Measurements from ENCODE around the gene LGALS7B.
"Not testable (repeated sequence)": the region's sequence is repeated elsewhere in the genome, so short reads cannot be mapped to it uniquely, and the experiment has no call there.

LGALS7B gene

DNA sequence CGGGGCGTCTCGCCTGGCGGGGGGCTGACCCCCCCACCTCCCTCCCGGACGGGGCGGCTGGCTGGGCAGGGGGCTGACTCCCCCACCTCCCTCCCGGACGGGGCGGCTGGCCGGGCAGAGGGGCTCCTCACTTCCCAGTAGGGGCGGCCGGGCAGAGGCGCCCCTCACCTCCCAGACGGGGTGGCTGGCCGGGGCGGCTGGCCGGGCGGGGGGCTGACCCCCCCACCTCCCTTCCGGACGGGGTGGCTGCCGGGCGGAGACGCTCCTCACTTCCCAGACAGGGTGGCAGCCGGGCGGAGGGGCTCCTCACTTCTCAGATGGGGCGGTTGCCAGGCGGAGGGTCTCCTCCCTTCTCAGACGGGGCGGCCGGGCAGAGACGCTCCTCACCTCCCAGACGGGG lies 8.8 kb downstream of the LGALS7B start:
- not testable (repeated sequence) for DNase-seq

GRCh38 chr19:38799104-38799503 lies 10.1 kb downstream of the LGALS7B start:
- no peak for DNase-seq

DNA sequence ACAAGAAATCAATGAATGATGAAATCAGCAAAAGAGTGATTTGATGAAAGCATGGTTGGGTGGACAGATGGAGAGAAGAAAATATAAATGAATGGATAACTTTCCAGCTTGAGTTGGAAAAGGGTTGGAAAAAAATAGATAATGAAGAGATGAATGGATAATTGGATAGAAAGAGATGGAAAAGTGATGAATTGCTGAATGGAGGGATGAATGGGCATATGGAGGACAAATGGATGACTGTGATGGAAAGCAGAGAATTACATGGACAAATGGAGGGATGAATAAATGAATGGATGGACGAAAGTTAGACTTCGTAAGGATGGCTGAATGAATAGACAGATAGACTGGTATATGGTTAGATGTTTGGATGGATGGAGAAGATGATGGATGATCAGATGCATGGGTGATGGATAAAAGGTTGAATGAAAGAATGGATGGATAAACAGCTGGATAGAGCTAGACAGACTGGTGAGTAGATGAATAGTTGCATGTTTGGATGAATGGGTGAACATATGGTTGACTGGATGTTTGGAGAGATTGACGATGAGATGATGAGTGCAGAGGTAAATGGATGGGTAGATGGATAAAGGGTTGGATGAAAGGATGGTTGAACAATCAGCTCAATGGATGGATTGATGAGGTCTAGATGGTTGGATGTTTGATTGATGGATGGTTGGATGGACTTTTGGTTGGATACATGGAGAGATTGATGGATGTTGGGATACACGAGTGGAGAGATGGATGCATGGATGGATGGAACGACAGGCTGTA lies 11.8 kb downstream of the LGALS7B start:
- DNase-seq: no peak

DNA sequence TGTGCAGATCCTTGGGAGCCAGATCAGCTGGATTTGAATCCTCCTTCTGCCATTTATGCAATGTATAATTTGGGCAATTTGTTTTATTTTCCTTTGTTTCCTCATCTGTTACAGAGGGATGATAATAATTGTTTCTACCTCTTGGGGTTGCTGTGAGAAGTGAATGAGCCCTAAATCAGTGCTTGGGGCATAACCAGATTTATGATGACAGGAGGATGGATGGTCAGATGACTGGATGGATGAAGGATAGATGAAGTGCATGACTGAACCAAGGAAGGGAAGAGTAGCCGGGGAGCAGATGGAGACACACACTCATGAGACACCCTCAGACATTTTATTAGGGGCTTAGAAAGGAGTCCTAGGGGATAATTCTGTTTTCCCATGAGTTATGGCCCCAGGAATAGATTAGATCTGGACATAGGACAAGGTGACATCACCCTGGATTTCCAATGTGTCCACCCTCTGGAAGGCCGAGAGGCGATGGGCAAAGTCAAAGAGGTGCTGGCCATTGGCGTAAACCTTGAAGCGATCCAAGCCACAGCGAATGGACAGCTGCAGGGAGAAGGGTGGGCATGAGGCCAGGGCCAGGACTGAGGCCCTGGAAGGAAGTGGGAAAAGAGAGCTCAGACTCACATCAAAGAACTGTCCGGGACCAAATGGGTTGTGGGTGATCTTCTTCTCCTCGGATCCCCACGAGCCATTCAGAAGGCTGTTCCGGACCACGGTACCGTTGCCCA lies 12.5 kb downstream of the LGALS7B start:
- no peak for DNase-seq

- no peak for DNase-seq
Measured at GRCh38 chr19:38803543-38803942, 14.5 kb downstream of the LGALS7B start.

GRCh38 chr19:38805180-38805579 lies 16.2 kb downstream of the LGALS7B start:
- DNase-seq: no peak

DNA sequence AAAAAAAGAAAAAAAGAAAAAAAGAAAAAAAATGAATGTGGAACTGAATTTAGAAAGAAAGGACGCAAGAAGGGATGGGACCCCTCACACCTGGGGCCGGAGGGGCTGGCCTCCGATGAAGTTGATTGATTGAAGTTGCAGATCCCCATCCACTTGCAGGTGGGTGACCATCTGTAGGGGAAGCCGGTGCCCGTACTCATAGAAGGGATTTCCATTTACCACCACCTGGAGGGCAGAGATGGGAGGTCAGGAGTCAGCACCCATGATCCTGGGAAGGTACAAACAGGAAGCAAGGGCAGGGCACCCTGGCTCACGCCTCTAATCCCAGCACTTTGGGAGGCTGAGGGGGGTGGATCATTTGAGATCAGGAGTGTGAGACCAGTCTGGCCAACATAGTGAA lies 17.4 kb downstream of the LGALS7B start:
- DNase-seq: no peak

DNA sequence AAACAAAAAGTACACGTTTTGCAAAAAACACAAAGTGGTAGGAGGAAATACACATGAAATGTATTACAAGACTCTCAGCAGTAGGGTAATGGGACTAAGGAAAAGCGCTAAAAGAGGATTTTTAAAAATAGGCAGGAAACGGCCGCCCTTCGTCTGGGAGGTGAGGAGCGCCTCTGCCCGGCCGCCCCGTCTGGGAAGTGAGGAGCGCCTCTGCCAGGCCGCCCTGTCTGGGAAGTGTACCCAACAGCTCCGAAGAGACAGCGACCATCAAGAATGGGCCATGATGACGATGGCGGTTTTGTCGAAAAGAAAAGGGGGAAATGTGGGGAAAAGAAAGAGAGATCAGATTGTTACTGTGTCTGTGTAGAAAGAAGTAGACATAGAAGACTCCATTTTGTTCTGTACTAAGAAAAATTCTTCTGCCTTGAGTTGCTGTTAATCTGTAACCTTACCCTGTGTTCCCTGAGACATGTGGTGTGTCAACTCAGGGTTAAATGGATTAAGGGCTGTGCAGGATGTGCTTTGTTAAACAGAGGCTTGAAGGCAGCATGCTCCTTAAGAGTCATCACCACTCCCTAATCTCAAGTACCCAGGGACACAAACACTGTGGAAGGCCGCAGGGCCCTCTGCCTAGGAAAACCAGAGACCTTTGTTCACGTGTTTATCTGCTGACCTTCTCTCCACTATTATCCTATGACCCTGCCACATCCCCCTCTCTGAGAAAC lies 18.5 kb downstream of the LGALS7B start:
- not testable (repeated sequence) for DNase-seq

DNA sequence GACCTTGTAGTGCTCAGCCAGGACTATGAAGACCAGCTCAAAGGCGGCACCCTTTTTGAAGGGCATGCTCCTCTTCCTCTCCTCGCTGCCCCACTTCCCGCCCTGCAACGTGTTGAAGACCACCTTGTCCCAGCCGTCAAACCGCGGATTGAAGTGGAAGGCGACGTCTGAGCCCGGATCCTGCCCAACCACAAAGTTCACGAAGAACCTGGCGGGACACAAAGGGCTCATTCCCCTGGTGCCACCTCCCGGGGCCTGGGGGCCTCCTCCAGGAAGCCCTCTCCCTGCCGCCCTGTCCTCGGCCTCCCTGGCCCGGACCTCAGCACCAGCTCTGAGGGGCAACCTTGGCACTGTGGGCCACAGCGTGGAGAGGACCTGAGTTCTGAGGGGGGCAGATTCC lies 19.7 kb downstream of the LGALS7B start:
- DNase-seq: no peak

DNA sequence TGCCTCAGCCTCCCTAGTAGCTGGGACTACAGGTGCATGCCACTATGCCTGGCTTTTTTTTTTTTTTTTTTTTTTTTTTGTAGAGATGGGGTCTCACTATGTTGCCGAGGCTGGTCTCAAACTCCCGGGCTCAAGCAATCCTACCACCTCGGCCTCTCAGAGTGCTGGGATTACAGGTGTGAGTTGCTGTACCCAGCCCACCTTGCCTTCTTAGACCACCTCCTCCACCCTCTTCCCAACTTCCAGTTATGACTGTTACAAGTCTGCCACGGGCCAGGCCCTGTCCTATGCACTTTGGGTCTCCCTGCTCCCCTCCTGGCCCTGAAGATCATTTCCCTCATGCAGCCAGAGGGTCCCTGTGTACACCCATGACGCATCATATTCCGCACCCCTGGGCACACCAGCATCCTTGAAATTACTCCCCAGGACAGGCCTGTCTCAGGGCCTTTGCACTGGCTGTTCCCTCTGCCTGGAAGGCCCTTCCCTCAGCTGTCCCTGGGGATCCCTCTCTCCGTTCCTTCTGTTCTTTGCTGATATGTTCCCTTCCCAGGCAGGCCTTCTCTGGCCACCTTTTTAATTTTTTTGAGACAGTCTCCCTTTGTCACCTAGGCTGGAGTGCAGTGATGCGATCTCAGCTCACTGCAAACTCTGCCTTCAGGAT lies 20.7 kb downstream of the LGALS7B start:
- no peak for DNase-seq

- no peak for DNase-seq
Measured at GRCh38 chr19:38812009-38812840, 23.2 kb downstream of the LGALS7B start.

- DNase-seq: no peak
Measured at GRCh38 chr19:38812841-38813320, 23.9 kb downstream of the LGALS7B start, which contains the start of gene LGALS4. Gene LGALS4, minus strand, starts transcription at chr19:38812945. Its CDS starts 59 bp downstream, at chr19:38812886.

GRCh38 chr19:38813323-38813722 lies 24.3 kb downstream of the LGALS7B start:
- no peak for DNase-seq

- DNase-seq: not testable (repeated sequence)
Measured at GRCh38 chr19:38813932-38814331, 24.9 kb downstream of the LGALS7B start.

DNA sequence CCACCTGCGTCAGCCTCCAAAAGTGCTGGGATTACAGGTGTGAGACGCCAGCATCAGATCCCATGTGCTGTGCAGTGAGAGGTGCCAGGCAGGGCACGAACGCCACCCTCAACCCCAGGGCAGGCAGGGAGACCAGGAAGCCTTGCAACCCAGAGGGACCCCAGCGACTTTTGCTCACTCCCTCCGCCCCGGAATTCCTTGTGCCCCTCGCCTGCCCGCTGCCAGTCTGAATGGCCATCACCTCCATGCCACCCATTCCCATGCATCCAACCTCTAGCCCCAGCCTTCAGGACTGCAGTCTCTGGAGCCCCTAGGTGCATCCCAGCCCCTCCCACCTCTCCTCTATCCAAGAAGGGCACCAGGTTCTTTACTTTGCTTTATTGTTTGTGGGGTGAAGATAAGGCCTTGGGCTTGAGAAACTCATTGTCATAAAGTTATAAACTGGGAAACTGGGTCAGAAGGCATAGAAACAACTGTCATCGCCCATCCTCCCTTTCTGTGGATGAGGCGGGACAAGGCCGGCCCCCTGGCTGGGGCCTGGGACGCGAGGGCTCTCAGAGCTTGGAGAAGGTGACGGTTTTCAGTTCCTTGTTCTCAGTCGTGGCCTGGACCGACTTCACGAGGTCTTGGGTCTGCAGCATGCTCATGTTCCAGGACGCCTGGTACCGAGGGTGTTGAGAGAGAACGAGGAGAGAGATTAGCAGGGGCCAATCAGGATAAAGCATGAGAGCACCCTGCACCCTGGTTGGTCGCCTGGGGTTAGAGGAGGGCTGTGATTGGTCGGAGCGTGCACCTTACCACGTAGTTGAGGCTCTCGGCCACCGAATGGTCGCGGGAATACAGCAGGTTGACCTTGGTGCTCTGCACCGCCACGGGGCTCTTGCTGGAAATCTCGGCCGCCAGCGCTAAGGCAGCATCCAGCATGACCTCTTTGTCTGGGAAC lies 26.3 kb downstream of the LGALS7B start:
- no peak for DNase-seq

DNA sequence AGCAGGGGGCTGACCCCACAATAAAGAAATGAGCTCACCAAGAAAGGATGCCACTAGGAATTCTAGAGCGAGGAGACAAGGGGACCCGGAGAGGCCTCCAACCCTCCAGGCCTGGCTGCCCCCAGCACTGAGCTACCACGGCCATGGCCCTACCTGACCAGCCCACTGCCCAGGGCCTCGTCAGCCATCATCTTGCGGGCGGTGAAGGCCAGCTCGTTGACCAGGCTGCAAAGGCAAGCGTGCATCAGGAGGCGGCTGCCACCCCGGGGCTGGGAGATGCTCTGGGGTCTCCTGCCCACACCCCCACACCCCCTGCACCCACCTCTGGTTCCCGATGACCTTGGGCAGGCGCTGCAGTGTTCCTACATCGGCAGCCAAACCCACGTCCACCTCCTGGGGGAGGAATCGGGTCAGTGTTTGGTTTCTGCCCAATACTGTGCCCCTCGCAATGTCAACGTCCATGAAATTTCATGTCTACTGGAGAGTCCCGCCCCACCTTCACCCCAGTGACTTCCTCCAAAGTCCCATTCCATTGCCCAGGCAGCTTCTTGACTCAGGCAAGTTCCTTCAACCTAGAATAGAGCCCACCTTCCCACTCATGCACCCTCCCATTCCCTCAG lies 27.2 kb downstream of the LGALS7B start:
- no peak for DNase-seq

DNA sequence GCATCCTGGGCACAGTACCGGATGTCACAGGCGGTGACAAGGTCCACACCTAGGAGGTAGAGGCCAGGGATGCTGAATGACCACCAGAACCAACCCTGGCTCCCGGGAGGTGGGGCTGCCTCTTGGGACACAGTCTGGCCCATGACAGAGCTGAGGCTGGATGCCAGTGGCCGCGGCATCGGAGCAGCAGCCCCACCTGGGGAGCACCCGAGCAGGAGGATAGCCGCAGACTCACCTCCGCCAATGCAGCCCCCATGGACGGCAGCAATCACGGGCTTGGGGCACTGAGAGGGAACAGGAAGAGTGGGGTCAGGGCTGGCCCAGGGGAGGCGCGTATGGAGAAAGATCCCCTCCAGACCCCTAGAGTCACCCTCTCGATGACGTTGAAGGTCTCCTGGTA lies 28.1 kb downstream of the LGALS7B start:
- DNase-seq: no peak

DNA sequence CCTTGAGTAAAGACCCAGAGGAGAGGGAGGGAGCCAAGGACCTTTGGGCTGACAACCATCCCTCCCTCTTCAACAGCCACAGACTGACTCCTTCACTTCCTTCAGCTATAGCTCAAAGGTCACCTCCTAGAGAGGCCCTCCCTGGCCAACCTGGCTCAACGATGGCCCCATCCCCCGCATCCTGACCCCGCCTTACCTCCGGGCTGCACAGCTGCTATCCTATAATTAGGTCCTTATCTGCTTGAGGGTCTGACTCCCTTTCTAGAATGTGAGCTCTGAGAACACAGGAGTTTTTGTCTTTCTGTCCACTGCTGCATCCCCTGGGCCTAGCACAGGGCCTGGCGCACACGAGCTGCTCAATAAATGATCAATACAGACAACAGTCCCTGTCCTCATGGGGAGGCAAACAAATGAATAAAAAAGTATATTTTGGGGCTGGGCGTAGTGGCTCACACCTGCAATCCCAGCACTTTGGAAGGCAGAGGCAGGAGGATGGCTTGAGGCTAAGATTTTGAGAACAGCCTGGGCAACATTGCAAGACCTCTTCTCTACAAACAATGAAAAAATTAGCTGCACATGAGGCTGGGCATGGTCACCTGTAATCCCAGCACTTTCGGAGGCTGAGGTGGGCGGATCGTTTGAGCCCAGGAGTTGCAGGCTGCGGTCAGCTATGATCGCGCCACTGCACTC lies 30.4 kb downstream of the LGALS7B start:
- DNase-seq: no peak

GRCh38 chr19:38821230-38821825 lies 32.3 kb downstream of the LGALS7B start:
- DNase-seq: not testable (repeated sequence)

Measured in NCI-H2081 treated with DMSO at 0.1 percent for 48 hours (cell line).